Activated CD8-positive, alpha-beta memory T cell treated with anti-CD3 and anti-CD28 coated beads, Interleukin-2, amount 50 U/mL, for 48 hours (primary cell): Measurements from ENCODE around the gene USP32.
"Not testable (repeated sequence)": the region's sequence is repeated elsewhere in the genome, so short reads cannot be mapped to it uniquely, and the experiment has no call there.

ENCODE experiments used
- DNase-seq: peaks from one replicate; pipeline ENCODE4 v3.0.0-alpha.2; 2020

The USP32 gene

DNA sequence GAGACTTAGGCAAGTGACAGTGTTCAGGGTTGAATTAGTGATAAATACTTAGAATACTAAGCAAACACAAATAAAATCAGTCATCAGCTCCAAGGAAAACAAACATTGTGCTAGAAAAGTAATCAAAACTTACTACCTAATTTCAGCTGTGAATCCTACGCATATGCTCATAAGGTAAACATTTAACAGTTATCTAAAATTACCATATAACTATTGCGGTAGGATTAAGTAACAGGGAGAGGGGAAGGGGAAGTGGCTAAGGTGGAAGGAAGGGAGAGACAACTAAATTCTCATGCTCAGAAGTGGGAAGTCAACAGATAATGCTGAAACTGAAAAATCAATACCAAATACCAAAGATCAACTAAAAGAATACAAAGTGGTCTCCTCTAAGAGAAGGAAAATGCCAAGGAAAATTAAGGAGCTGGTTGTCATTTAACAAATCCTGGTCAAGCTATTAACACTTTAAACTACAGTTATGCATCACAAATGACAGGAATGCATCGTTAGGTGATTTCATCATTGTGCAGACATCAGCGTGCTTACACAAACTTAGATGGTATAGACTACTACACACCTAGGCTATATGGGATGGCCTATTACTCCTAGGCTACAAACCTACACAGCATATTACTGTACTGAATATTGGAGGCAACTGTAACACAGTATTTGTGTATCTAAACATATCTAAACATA, 20.0 kb downstream of the USP32 start:
- DNase-seq = no peak

DNA sequence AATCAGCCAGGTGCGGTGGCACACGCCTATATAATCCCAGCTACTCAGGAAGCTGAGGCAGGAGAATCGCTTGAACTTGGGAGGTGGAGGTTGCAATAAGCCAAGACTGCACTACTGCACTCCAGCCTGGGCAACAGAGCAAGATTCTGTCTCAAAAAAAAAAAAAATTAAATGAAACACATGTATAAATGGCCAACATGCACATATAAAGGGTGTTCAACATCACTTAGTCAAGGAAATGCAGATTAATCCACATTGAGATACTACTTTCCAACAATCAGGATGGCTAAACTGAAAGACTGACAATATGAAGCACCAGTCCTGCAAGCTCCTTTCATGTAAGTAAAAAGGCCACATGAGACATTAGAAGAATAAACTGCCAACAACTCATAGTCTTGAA, 20.5 kb downstream of the USP32 start:
- DNase-seq = no peak

DNA sequence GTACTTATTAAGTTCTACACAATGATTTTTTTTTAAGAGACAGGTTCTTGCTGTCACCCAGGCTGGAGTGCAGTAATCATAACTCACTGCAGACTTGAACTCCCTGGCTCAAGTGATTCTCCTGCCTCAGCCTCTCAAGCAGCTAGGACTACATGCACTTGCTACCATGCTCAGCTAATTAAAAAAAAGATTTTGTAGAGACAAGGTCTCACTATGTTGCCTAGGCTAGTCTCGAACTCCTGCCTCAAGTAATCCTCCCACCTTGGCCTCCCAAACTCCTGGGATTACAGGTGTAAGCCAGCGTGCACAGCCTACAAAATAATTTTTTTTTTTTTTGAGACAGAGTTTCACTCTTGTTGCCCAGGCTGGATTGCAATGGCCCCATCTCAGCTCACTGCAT, 22.2 kb downstream of the USP32 start:
- DNase-seq = no peak

DNA sequence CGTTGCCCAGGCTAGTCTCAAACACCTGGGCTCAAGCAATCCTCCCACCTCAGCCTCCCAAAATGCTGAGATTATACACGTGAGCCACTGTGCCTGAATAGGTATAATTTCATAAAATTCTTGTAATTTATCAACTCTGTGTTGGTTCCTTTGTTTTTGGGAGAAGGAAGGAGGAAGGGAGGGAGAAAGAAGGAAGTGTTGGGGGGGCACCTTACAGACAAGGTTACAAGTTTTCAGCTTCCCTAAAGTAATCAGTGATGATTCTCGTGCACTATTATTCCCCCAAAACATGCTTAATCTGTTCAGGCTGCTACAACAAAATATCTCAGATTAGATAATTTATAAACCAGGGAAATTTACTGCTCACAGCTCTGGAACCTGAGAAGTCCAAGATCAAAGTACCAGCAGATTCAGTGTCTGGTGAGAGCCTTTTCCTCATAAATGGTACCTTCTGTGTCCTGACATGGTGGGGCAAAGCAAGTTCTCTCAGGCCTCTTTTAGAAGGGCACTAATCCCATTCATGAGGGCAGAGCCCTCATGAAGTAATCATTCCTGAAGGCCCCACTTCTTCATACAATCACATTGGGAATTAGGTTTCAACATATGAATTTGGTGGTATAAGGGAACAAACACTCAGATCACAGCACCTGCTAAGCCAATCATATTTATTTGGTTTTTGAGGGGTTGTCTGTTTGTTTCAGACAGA, 28.1 kb downstream of the USP32 start:
- no peak for DNase-seq

DNA sequence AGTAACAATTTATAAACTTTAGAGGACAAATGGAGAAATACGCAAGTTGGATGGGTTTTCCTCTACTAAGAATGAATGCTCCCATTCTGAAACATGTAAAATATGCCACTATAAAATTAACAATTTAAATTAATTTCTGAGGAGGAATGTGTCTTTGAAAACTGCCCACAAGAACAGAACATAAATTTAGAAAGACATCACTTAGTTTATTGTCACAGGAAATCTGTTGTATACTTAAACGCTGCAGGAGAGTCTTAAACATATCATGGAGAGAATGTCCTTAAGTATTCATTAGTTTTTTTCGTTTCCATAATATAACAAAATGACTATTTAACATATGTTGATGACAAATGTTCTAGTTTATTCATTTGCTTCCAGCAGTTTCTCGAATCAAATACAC, 29.6 kb downstream of the USP32 start:
- DNase-seq = no peak

DNA sequence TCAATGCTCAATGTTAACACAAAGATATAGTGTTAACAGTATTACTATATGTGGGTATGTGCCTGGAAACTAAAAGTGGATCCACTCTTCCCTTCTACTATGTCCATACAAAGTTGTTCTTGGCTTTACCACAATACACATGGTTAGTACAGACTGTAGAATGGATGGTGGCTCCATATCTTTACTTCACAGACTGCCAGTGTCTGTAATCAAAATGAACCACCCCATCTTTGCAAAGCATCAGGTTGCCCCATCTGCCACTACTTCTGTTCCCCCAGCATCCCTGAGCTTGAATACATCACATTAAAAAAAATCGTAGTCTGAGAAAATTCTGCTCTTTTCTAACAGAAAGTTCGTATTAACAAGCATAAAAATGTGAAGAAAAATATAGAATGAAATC, 30.0 kb downstream of the USP32 start:
- DNase-seq = no peak

DNA sequence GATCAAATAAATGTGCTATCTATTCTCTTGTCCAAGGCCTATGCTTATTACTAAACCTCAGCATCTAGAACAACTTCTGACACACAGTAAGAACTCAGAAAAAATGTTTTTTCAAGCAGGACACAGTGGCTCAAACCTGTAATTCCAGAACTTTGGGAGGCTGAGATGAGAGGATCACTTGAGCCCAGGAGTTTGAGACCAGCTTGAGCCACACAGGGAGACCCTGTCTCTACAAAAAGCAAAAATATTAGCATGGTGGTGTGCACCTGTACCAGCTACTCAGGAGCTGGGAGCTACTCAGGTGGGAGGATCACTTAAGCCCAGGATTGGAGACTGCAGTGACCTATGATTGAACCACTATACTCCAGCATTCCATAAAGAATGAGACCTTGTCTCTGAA, 32.5 kb downstream of the USP32 start:
- DNase-seq = no peak

DNA sequence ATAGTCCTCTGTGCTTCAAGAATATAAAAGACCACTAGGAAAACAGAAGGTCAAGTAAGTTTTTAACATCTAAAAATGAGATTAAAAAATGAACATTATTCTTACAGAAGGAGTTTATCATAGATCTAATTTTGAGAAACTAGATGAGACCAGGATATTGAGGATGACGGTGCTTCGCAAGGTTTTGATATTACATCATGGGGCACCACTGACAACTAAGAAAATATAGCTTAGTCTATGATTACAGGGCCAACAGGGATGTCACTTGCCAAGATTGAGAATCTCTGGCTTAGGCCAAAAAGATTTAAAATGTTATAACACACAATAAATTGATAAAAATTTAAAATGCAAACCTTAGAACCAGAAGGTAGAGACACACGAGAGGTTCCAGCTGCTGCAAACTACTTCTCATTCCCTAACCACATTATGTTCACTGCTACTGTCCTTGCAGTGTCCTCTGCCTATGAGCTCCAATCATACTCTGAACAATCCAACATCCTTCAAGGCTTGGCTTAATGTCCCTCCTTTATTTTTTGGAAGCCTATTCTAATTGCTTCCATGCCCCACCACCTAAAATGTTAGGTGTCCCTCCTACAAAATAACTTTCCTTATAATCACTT, 33.2 kb downstream of the USP32 start:
- no peak for DNase-seq

DNA sequence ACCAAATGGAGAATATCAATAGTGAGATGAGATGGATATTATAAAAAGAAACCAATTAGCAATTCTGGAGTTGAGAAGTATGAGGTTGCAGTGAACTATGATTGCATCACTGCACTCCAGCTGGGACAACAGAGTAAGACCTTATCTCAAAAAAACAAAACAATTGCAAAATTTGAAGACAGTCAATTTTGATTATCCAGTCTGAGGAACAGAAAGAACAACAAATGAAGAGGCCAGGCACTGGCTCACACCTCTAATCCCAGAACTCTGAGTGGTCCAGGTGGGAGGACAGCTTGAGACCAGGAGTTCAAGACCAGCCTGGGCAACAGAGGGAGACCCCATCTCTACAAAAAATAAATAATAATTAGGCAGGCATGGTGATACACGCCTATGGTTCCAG, 35.0 kb downstream of the USP32 start:
- no peak for DNase-seq

DNA sequence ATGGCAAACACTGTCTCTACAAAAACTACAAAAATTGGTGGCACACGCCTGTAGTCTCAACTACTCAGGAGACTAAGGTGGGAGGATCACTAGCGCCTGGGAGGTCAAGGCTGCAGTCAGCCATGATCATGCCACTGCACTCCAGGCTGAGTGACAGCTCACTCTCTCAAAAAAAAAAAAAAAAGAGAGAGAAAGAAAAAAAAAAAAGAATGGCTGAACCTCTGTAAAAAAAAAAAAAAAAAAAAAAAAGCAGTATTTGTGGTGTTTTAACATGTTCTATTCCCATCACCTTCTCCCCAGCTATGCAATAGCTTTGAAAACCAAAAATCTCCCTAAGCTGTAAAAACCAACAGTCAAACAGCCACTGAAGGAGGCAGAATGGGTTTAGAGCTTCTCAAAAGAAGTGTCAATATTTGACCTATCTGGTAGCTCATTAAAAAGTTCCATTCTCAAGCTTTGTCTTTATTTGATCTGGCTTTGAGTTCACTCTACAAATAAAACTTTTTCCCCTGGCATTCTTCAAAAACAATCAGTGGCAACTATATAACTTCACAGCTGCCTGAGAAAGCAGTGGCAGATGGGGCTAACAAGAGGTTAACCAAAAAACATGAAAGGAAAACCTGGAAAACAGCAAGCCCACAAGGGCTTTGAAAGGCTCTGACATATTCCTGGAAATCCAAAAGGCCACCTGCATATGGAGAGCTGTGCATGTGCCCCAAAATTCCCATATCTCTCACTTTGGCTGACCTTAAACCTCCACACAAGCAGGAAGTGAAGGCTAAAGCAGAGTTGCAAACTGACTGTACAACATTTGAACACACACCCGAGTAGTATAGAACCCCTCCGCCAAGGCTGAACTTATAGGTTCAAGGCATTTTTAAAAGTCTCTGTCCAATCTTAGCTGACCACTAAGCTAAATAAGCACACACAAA, 36.0 kb downstream of the USP32 start:
- no peak for DNase-seq

DNA sequence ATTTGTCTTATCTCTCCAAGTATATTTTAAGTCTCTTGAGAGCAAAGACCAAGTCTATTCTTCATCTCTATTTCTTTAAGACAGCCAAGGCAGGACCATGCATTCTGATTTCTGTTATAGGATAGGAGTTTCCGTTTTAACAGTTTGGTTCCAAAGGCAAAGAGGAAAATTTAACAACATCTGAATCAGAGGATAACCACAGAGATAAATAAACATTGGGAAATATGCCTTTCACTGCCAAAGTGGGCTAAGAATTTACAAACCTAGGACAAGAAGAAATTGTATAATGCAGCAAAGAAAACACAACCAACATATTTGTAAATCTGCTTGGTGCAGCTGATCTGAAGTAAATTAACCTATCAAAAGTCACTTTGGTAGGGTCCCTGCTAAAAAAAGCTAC, 37.7 kb downstream of the USP32 start:
- DNase-seq = no peak

DNA sequence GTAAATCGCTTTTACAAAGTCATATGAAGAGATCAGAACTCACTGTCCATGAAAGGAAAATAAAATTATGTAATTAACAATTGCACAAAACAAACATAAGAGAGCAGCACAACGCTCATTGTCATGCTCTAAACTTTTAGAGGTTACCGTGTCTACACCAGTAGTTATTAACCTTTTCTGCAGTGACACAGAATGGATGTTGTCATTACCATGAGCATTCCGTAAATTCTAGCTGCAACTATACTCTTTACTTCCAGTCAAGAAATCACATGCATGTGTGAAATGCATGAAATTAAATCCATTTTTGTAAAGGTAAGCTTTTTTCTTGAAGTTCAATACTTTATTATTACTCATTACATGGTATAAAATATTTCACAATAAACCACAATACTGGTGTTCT, 38.2 kb downstream of the USP32 start:
- no peak for DNase-seq

DNA sequence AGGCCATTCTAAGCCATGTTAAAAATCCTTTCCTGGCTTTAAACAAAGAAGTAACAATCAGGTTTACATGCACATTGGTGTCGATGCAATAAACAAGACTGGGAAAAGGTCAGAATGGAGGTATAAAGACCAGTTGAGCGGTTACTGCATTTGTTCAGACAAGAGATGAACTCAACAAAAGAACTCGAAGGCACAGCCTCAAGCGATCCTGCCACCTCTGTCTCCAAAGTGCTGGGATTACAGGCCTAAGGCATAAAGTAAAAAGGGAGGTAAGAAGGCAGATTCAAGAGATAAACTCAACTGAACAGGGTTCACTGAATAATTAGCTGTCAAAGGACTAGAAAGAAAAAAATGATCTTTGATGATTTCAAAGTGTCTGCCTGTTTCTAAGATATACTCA, 39.4 kb downstream of the USP32 start:
- no peak for DNase-seq

DNA sequence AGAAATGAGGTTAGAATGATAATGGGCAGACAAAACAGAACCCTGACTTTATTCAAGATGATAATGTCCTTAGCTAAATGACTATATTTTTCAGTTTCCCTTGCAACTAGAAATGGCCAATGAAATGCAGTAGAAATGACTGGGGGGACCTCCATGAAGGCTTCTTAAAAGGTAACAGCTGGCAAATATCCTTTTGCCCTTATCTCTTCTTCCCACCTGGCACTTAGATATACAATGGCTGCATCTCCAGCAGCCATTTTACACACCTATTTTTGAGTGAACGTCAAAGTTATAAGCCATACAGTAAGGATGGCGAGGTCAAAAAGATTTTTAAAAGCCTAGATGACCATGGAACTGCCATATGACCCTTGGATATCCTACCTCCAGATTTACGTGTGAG, 39.9 kb downstream of the USP32 start:
- DNase-seq = no peak

DNA sequence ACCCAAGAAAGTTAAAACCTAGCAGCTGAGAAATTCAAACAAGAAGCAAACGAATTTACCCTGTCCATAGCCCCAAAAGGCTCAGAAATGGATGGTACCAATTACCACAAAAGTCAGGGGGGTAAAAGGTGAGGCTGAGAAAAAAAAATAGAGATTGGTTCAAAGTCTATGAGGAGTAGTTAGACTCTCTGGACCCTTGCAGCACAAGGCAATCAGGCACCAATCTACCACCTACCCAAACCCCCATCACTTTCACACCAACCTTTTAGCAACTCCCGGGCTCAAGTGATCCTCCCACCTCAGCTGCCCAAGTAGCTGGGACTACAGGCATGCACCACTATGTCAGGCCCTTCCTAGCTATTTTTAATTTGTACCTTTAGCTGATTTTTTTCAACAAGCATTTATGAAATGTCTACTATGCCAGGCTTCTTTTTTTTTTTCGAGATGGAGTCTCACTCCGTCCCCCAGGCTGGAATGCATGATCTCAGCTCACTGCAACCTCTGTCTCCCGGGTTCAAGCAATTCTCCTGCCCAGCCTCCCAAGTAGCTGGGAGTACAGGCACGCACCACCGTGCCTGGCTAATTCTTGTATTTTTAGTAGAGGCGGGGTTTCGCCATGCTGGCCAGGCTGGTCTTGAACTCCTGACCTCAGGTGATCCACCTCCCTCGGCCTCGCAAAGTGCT, 40.8 kb downstream of the USP32 start:
- no peak for DNase-seq

DNA sequence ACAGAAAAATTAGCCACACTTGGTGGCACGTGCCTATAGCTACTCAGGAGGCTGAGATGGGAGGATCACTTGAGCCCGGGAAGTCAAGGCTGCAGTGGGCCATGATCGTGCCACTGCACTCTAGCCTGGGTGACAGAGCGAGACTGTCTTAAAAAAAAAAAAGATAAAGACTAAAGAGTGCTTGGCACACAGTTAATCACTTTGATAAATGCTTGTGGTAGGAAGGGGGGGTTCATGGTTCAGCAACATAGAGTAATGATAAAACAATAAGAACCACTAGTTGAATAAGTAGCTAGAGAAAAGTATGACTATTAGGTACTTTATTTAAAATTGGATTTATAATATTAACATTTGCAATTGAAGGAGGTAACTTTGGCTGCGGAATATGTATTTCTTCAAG, 43.3 kb downstream of the USP32 start:
- no peak for DNase-seq

DNA sequence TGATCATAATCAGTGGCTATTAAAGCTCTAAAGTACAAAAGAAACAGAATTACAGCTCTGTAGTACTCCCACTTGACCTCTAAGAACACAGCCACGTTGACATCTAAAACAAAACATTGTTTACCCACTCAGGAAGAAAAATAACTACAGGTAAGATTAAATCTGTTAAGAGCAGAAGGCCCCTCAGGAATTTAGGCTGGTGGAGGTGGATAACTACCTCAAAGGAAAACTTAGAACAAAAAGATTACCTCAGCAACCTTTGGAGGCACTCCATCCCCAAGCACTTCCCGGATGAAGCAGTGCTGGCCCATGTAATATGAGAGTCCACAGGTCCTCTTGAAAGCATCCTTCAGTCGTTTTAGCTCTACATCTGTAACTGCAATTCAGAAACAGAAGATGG, 46.7 kb downstream of the USP32 start:
- DNase-seq = no peak

DNA sequence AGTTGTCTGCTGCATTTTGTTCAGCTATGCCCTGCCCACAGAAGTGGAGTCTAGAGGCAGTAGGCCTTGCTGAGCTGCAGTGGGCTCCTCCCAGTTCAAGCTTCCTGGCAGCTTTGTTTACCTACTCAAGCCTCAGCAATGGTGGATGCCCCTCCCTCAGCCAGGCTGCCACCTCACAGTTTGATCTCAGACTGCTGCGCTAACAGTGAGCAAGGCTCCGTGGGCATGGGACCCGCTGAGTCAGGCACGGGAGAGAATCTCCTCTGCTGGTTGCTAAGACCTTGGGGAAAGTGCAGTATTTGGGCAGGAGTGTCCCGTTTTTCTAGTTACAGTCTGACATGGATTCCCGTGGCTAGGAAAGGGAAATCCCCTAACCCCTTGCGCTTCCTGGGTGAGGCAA, 49.4 kb downstream of the USP32 start:
- DNase-seq = not testable (repeated sequence)

DNA sequence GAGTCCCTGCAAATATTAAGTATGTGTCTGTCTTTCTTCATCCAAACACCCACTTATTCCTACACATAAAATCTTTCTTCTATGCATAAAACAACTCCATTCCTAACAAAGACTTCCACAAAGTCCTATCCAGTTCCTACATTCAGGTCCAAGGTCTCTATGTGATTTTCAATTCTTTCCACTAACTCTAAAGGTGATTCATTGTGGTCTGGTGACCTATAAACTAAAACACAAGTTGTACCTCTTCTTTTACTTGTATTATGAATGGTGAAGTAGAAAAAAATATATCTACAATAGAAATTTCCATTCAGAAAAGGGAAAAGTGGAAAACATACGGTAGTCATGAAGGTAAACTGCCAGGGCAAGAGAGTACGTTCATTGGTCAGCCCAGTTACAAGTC, 56.6 kb downstream of the USP32 start:
- no peak for DNase-seq

DNA sequence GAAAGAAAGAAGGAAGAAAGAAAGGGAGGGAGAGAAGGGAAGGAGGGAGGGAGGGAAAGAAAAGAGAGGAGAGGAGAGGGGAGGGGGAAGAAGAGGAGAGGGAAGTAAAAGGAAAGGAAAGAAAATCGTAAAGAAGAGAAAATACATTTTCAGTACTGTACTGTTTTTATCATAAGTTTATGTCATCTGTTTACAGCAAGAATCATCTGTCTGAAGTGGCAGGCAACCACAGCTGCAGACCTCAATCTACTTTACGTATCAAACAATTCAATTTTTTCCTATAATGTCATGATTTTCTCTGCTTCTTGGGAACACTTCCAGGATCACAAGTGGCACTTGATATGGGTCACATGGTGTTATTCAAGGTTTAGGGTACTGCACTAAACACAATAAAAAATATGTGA, 58.3 kb downstream of the USP32 start:
- no peak for DNase-seq

DNA sequence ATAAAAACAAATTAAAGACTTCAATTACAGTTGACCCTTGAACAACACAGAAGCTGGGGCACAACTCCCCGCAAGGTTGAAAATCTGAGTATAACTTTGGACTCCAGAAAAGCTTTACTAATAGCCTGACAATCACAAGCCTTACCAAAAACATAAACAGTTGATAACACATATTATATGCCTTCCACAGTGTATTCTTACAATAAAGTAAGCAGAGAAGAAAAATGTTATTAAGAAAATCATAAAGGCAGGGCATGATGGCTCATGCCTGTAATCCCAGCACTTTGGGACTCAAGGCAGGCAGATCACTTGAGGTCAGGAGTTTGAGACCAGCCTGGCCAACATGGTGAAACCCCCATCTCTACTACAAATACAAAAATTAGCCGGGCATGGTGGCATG, 58.9 kb downstream of the USP32 start:
- not testable (repeated sequence) for DNase-seq

DNA sequence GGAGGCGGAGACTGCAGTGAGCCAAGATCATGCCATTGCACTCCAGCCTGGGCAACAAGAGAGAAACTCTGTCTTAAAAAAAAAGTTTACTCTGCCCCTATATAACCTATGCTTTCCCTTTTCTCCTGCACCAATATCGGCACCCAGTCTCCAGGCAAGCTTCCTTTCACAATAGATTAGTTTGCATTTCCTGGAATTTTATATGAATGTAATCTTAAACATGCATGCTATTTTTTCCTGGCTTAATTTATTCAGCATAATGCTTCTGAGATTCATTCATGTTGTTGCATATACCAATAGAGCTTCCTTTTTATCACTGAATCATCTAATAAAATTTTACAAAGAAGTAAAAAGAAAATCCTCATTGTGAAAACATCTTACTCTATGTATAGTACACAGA, 59.4 kb downstream of the USP32 start:
- no peak for DNase-seq

DNA sequence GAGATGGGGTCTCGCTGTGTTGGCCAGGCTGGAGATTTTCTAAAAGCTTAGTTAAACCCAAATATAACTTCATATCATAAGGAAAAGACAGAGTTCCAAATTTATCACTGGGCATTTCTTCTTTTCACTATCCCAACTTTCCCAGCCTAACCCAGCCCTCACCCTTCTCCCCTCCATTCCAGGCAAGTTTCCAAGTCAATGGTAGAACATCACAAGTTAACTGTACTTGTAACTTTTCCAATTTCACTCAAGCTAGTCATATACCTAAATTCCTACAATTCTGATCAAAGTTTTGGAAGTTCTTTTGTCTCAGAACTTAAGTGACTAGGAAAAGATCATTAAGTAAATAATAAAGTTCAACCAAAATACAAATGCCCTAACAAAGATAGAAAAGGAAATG, 61.2 kb downstream of the USP32 start:
- DNase-seq = no peak
